ENCODE results near the gene LSM7.

Gene LSM7

GRCh38 chr19:2274185-2274711 is 54.1 kb downstream of the LSM7 start:
- peaks cover 46% of the 10 kb centered on the region for H3K4me1 Mint-ChIP-seq
- H3K9me3 Mint-ChIP-seq, result no peaks in the 10 kb centered on the region
- ATAC-seq (no peak), DNase-seq (peak in 1 of 2 donors; percentile 7)
- peak overlapping the region; percentile 84 to 90 for H3K4me3 Mint-ChIP-seq
- no peaks in the 10 kb centered on the region for H3K27me3 Mint-ChIP-seq
- peak overlapping the region; percentile 49 to 99 for H3K27ac Mint-ChIP-seq

GRCh38 chr19:2273356-2274184 is 54.8 kb downstream of the LSM7 start:
- Mint-ChIP-seq H3K9me3 (no peaks in the 10 kb centered on the region), H3K4me1 (peaks cover 42% of the 10 kb centered on the region), H3K27ac (peak overlapping the region; percentile 49 to 99), H3K27me3 (no peaks in the 10 kb centered on the region), H3K4me3 (peak overlapping the region; percentile 84 to 90)
- peak; percentile 84 for ATAC-seq
- DNase-seq, result peak; percentile 90 to 91
